Inferior parietal cortex (tissue), 1 donor: ENCODE data around the gene UCP2.
"Not testable (repeated sequence)": the region's sequence is repeated elsewhere in the genome, so short reads cannot be mapped to it uniquely, and the experiment has no call there.

Experiments used
- DNase-seq: peaks from one replicate; pipeline ENCODE4 v3.0.0-alpha.2; 2016; ENCODE audit errors: extremely low spot score

Gene UCP2

DNA sequence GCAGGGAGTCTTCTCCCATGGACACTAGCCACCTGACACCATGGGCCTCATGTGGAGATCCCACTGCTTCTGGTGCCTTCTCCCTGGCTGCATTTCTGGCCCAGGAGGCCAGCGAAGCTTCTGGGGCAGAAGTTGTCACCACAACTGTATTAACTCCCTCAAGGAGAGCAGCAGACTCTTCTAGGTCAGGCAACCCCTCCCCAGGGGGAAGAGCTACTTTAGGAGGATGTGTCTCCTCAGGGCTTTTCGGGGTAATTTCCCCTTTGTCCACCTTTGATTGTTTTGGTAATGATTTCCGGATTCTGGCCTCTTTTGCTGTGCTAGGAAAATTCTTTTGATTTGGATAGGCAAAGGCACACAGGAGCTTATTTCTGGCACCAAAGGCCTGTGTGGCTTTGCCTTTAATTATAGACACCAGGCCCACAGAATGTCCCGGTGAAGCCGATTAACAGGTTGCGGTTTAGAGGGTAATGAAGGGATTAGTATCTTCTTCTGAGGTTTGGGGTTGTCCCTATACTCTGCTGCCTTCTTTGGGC, 8.9 kb upstream of the UCP2 start:
- DNase-seq = no peak

DNA sequence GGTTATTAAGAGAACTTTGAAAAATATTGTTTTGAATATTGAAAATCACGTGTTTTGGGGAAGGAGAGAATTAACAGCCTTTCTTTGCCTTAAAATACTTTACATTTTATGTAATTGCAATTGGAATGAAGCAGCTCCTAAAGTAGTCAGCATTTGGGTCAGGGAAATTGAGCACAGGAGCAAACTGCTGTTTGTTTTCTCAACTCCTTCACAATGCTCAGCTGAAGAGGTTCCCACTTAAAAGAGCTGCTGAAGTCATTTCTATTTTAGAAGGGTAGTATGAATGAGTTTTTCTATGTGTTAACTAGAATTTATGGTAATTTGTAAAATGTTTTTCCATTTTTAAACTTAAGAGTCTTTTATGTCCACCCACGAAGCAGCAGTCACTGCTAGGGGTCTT, 8.1 kb upstream of the UCP2 start:
- no peak for DNase-seq

DNA sequence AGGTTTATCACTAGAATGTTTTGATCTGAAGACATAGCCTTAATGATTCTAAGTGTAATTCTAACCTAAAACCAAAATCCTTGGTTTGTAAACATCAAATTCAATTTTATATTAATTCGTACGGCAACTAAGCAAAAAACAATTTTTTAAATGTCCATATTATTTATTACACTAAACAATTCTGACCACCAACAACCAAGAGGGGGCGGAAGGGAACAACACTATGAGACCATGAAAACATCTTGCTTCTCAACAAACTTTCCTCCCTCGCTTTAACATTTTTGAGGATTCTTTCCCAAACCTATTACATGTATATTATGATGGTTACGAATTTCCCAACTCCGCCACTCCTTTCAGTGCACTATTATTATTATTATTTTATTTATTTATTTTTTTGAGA, 6.5 kb upstream of the UCP2 start:
- no peak for DNase-seq

DNA sequence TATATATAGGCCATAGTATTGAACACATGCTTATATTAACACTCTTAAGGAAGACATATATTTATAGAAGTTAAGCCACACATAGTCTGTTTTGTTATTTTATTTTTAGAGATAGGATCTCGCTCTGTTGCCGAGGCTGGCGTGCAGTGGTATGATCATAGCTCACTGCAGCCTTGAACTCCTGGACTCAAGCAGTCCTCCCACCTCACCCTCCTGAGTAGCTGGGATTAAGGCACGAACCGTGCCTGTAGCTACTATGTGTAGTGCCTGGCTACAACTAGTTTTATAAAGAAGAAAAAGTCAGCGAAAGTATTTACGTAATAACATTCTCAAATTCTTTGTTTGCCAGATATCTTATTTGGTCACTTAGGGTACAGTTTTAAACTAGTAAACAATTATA, 5.6 kb upstream of the UCP2 start:
- DNase-seq = no peak

DNA sequence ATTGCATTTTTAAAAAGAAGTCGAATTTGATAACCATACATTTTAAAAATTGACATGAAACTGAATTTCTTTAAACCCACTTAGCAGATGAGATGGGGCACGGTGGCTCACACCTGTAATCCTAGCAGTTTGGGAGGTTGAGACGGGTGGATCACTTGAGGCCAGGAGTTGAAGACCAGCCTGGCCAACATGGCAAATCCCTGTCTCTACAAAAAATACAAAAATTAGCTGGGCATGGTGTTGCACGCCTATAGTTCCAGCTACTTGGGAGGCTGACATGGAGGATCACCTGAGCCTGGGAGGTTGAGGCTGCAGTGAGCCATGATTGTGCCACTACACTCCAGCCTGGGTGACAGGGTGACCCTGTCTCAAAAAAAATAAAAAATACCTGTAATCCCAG, 3.0 kb upstream of the UCP2 start:
- not testable (repeated sequence) for DNase-seq

DNA sequence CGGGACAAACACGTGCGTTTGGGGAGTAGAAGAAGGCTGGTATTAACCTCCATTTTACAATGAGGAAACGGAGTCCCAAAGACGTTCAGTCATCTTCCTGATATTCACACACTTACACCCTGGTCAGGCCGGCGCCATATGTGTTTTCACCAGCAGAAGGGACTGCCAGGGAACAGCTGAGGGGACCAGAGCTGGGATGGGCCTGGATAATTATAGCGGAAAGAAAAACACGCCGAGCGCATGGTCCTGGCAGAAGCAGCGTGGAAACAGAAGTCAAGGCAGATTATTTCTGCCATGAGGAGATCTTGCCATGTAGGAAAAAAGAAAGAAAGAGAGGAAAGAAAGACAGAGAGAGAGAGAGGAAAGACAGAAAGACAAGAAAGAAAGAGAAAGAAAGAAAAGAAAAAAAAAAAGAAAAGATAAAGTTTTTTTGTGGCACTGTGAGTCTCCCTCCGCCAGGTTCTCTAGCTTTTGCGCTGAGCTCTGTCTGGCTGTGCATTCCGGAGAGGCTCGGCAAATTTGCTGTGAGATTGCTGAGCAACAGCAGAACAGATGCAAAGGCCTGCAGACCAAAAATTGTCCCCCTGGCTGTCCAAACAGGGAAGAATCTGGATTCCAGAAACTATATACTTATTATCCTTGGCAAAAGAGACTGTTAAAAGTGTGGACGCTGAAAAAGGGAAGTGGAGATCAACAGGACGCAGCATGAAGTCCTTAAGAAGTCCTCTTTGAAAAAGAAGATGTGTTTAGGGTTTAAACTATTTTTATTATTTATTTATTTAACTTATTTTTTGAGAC, 1.3 kb upstream of the UCP2 start:
- DNase-seq = no peak

DNA sequence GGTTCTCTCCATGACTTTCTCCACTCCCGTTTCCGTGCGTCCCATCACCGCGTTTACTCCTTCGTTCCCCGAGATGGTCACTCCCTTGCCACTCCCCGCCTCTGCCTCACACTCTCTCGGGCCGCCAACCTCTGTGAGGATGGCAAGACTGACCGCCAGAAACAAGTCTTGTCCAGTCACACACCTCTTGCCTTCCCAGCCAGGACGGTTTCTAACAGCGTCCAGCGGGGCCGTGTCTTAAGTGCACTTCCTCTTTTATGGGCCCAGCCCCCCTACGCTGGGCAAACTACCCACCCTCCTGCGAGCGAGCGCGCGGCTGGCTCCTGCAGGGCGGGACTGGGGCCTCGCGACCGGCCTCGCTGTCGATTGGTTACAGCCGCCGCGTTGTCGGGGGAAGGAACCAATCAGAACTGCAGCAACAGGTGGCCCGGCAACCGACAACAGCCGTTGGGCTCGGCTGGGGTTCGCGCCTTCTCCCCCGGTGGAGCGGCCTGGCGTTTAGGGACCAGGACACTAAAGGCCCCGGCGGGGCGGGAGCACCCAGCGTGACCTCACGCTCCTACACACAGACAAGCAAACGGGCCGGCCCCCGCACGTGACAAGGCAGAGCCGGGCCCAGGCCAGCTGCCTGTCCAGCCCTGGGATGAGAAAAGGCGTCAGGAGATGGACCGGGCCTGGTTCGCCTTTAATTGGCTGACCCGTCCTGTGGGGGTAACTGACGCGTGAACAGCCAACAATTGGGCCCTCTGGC, 522 bp upstream of the UCP2 start:
- peak; percentile 92 for DNase-seq

DNA sequence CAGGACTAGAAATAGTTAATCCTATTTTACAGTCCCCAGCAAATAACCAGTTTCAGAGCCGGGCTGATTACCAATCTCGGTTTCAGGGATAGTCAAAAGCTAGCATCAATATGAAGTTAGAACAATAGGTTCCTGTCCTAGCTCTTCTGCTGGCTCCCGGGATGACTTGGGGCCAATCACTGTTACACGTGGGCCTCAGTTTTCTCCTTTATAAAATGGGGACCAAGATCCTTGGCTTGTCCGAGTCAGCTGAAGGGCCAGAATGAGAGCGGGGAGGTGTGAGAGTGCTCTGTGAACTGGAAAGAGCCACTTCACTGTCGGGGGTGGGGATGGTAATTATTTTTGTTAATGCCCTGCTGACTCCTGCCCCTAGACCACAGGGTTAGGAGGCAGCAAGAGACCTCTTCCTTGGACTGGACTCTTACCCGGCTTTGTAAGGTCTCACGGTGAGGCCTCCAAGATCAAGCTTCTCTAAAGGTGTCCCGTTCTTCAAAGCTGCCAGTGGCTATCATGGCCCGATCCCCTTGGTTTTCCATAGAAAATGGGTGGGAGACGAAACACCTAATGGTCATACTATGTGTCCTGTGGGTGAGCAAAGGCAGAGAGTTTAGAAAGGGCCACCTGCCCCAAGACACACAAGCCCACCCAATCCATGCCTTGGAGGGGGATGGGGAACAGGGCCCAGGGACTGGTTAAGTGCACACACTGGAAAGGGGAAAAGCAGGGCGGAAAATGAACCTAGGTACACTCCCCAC, 1.4 kb downstream of the UCP2 start:
- DNase-seq = no peak

DNA sequence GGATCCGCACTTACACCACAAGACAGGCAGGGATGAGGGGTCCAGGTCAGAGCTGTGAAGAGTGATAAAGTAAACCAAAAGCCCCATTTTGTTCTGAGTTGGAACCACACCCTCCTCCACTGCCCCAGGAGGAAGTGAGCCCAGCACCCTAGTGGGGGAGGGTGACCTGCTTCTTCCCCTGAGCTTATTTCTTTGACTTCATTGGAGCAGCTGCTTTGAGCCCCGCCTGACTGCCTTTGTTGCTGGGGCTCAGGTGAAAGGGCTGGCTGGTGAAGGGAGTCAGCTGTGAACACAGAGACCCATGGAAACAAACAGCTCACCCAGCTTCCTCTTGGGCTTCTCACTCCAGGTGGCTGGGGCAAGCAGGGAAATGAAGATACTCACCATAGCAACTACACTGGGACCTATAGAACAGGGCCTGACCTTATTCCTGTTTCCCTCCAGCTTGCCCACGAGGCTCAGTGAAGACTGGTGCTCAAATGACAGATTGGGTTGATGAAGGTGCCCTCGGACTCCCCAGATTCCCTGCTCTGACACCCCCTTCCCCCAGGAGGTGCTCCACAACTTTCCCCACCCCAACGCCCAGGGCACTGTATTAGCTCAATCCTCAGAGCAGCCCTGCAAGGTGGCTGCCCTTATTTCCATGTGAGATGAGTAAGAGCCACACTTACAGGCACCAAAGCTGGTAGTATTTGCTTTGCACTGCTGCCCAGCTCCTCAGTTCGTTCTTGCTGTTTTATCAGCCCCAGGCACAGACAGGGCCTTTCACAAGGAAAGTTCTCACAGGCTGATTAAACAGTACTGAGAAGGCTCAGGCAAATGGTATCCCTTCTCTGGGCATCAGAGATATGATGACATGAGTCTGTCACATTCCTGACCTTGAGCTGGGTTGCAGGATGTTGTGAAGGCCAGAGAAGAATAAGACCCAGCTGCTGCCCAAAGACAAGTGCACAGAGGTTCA, 2.4 kb downstream of the UCP2 start:
- no peak for DNase-seq

DNA sequence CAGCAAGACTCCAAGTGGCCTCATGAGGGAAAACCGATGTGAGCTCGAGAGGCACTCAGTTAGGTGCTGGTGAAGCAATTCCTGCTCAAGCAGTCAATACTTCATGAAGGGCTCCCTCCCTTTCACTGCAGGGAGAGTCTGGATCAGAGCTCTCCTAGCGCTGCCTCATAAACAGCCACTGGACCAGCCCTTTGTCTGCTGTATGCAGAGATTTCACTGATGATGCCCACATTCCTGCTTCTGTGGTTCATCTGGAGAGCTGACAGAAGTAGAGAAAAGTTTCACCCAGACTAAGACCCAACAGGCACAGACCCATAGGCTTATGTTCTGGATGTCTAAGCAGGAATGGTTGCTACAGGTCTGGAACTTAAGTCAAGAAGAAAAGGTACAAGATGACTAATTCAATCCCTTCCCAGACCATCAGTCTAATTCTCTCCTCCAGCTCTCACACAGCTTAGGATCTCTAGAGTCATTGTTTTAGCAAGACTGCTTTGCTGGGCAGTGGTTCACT, 4.0 kb downstream of the UCP2 start:
- no peak for DNase-seq

DNA sequence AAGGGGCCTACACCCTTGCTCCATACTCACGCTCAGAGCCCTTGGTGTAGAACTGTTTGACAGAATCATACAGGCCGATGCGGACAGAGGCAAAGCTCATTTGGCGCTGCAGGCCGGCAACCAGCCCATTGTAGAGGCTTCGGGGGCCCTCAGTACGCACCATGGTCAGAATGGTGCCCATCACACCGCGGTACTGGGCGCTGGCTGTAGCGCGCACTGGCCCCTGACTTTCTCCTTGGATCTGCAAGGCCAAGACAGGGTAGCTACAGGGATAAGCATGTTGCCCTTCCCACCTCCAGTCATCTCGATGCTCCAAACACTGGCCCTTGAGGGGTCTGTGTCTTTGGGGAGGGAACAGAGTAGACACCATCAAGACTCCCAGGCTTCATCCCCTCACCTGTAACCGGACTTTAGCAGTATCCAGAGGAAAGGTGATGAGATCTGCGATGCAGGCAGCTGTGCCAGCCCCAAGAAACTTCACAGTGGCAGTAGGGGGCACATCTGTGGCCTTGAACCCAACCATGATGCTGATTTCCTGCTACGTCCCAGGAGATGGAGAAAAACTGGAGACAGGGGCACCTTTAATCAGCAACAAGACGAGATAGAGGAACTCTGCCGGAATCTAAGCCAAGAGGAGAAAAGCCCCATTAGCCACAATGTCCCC, 4.7 kb downstream of the UCP2 start:
- DNase-seq = no peak

DNA sequence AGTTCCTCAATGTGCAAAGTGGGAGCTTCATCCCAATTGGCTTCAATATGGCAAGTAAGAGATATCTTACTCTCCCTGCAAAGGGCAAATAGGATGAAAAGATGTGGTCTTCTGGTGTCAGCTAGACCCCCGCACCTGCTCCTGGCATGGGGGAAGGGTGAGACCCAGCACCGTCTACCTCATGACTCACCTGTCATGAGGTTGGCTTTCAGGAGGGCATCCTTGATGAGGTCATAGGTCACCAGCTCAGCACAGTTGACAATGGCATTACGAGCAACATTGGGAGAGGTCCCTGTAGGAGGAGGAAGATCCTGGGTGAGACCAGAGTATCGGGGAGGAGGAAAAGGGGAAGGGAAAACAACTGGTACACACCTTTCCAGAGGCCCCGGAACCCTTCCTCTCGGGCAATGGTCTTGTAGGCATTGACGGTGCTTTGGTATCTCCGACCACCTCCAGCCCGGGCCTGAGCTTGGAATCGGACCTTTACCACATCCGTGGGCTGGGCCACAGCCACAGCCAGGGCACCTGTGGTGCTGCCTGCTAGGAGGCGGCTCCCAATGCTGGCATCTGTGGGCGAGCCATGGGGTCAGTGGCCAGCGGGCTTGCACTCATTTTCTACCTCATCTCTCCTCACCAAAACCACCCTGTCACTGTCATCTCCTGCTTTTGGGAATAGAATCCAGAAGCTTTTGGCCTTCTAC, 6.0 kb downstream of the UCP2 start:
- DNase-seq = no peak

DNA sequence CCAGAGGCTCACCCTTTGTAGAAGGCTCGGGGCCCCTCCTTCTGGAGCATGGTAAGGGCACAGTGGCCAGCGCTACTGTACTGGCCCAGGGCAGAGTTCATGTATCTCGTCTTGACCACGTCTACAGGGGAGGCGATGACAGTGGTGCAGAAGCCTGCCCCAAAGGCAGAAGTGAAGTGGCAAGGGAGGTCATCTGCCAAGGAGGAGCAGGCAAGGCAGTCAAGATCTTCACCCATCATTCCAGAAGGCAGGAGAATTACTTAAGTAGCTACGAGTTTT, 7.2 kb downstream of the UCP2 start:
- no peak for DNase-seq

DNA sequence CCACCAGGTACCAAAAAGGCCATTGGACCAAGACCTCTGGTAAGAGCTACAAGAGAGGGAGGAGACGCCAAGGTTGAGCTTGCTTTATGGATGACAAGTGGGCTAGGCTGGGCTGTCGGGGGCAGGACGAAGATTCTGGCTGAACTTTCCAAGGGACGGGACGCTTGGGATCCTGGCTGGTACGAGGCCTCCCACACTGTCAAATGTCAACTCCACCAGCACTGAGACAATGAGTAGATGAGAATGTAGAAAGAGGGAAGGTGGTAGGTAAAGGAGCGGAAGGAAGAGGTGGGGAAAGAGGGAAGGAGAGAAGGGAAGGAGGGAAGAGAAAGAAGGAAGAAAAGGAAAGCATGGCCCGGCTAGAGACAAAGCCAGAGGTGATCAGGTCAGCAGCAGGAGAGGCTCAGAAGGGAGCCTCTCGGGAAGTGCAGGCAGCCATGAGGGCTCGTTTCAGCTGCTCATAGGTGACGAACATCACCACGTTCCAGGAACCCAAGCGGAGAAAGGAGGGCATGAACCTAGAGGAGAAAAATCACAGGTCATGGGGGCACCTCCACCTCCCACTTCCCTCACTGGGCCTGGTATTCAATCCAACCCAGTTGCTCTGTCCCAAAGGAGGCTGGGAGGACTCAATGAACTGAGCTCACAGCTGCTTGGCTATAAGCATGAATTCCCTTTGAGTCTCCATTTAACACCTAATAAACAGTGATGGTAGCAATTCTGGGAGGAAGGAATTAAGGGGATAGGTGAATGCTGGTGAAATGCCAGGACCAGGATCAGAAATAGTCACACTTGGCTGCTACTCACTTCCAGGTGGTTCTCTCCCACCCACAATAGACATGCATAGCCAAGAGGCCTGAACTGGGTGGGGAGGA, 7.8 kb downstream of the UCP2 start:
- no peak for DNase-seq

DNA sequence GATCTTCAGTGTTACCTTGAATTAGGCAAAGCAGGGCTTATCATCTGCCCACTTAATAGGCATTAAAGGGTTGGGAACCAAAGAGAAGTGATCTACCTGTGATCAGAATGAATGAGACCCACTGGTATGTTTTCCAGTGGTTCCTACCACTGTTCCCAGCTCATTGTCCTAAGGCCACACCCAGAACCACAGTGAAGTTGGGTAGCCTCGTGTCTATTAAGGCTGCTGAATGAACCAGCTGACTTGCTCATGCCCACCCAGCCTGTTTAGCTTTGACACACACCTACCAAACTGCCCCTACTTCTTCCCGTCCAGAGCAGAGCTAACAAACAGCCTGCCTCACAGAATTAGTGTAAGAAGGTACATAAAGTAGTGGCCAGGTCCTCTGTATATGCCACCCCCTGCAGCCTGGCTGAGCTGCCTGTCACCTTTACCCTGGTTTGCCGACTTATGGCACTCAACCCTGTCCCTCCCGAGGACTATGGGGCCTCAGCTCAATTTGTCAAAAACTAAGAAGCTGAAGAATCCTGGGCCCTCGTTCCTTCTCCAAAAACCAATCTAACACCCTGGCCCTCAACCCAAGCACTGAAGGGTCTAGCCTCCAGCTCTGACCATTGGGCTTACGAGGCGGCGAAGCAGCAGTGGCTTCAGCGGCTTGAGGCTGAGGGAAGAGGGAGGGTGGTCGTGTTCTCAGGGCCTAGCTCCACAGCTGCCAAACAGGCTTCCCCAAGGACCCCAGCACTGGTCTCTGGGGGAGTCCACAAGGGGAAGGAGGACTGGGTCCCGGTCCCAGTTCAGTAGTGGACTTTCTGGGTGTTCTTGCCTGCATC, 9.8 kb downstream of the UCP2 start:
- DNase-seq = no peak

DNA sequence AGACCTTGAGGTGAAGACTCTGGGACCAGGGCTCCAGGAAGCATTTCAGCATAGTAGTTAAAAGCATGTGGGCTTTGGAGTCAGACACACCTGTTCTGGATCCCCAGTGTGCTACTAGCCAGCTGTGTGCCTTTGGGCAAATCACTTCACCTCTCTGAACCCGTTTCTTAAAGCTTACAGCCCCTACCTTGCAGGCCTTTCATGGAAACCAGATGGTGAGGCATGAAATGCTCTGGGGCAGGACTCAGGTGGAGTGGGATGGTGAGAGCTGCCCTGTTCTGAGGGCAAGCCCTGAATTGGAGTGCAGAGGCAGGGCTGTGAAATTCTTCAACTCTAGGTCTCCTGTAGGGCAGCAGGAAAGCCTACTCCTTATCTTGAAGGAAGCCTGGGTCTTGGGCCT, 10.5 kb downstream of the UCP2 start:
- no peak for DNase-seq

DNA sequence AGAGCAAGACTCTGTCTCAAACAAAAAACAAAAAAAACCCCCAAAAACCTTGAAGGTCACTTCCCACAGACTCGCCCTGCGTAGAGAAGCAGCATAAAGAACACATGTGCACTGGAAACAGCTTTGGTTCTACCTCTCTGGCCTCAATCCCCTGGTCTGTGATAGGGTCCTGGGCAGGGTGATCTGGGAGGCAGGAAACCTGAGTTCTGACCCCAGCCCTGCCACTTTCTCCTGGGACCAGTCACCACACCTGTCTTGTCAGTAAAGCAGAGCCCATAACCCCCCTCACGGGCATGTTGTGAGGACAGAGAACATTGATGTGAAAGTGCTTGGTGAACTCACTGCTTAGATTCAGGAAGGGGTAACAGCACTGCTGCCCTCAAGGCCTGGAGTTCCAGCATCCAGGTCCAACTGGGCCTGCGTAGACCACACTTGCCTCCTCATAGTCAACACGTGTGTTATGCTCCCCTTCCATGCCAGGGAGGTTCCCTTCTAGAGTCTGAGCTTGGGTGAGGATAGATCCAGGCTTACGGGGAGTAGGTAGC, 11.4 kb downstream of the UCP2 start:
- DNase-seq = no peak
